Activated CD4-positive, alpha-beta T cell treated with anti-CD3 and anti-CD28 coated beads, Interleukin-2, amount 10 ng/mL, durations not matched to agents 7 days and 5 days (primary cell): ENCODE results near the gene SH3RF3. TPM values are rescaled to one million over a fixed set of nuclear protein-coding genes. Genes with fewer than 3 reads are reported as not detected.

ENCODE experiments used
- CTCF ChIA-PET: fragments of 350-600 bp; sonication (Branson Sonifier 250); formaldehyde crosslinking; loops from one replicate; lab custom pipeline; 2021; ENCODE audit warnings: antibody characterized with exemption; lab: Charles Lee
- POLR2A ChIA-PET: fragments of 350-600 bp; sonication (Branson Sonifier 250); formaldehyde crosslinking; loops from one replicate; lab custom pipeline; 2021; ENCODE audit warnings: antibody characterized with exemption; lab: Charles Lee
- DNase-seq: peaks from one replicate; pipeline ENCODE4 v3.0.0-alpha.2; 2020
- H3K27ac Mint-ChIP-seq: one replicate; pipeline ENCODE4 v1.8.0; 2021; ENCODE audit warnings: mild to moderate bottlenecking, moderate library complexity, mixed read lengths
- H3K27me3 Mint-ChIP-seq: one replicate; pipeline ENCODE4 v1.8.0; 2021; ENCODE audit warnings: mixed read lengths
- H3K36me3 Mint-ChIP-seq: one replicate; pipeline ENCODE4 v1.8.0; 2021; ENCODE audit warnings: low read depth, mixed read lengths
- H3K4me1 Mint-ChIP-seq: one replicate; pipeline ENCODE4 v1.8.0; 2021; ENCODE audit warnings: mixed read lengths
- H3K4me3 Mint-ChIP-seq: one replicate; pipeline ENCODE4 v1.8.0; 2021; ENCODE audit warnings: mild to moderate bottlenecking, moderate library complexity, mixed read lengths
- H3K9me3 Mint-ChIP-seq: one replicate; pipeline ENCODE4 v1.8.0; 2021; ENCODE audit warnings: mixed read lengths
- total RNA-seq, 2 experiments: library from RNA; stranded (reverse); gene quantifications; one replicate each; pipeline ENCODE4 v1.2.3, GENCODE V29; 2021

The SH3RF3 gene
- total RNA-seq, 2 experiments from 2014 or later, result 0.08 to 0.17 TPM

GRCh38 chr2:109399066-109399465 is 270.1 kb downstream of the SH3RF3 start:
- CTCF ChIA-PET, result interaction anchor here (0.6 to 1.3 kb wide), 2 partner anchors 9 to 101 kb away, joined by 3 to 5 read pairs; no protein-coding TSS in a partner anchor
- H3K27me3 Mint-ChIP-seq, result no peaks in the 10 kb centered on the region
- H3K4me3 Mint-ChIP-seq, result no peak overlapping the region
- no peak for DNase-seq
- no peaks in the 10 kb centered on the region for H3K36me3 Mint-ChIP-seq
- H3K9me3 Mint-ChIP-seq, result no peaks in the 10 kb centered on the region
- no peak overlapping the region for H3K27ac Mint-ChIP-seq
- H3K4me1 Mint-ChIP-seq, result peaks cover 7% of the 10 kb centered on the region
- POLR2A ChIA-PET, result interaction anchor here (0.6 kb wide), 1 partner anchor 38 kb away, joined by 5 read pairs; no protein-coding TSS in a partner anchor

- ChIA-PET POLR2A (no interaction called here), CTCF (no interaction called here)
- peaks cover 7% of the 10 kb centered on the region for H3K4me1 Mint-ChIP-seq
- no peaks in the 10 kb centered on the region for H3K9me3 Mint-ChIP-seq
- H3K27ac Mint-ChIP-seq, result no peak overlapping the region
- no peak overlapping the region for H3K4me3 Mint-ChIP-seq
- no peaks in the 10 kb centered on the region for H3K27me3 Mint-ChIP-seq
- no peak for DNase-seq
- H3K36me3 Mint-ChIP-seq, result no peaks in the 10 kb centered on the region
Observed at GRCh38 chr2:109400102-109400501, 271.1 kb downstream of the SH3RF3 start.

GRCh38 chr2:109401370-109401769 is 272.4 kb downstream of the SH3RF3 start:
- Mint-ChIP-seq H3K36me3 (no peaks in the 10 kb centered on the region), H3K9me3 (no peaks in the 10 kb centered on the region), H3K27me3 (no peaks in the 10 kb centered on the region), H3K27ac (no peak overlapping the region), H3K4me1 (peaks cover 7% of the 10 kb centered on the region), H3K4me3 (no peak overlapping the region)
- POLR2A ChIA-PET, result no interaction called here
- CTCF ChIA-PET, result interaction anchor here (0.6 kb wide), 1 partner anchor 1318 kb away, joined by 3 read pairs; no protein-coding TSS in a partner anchor
- no peak for DNase-seq

GRCh38 chr2:109402180-109402579 is 273.2 kb downstream of the SH3RF3 start:
- Mint-ChIP-seq H3K4me3 (no peak overlapping the region), H3K27me3 (no peaks in the 10 kb centered on the region), H3K9me3 (no peaks in the 10 kb centered on the region), H3K27ac (no peak overlapping the region), H3K36me3 (no peaks in the 10 kb centered on the region), H3K4me1 (peaks cover 6% of the 10 kb centered on the region)
- ChIA-PET POLR2A (no interaction called here), CTCF (no interaction called here)
- DNase-seq, result no peak

- H3K27me3 Mint-ChIP-seq, result no peaks in the 10 kb centered on the region
- CTCF ChIA-PET, result no interaction called here
- H3K36me3 Mint-ChIP-seq, result no peaks in the 10 kb centered on the region
- POLR2A ChIA-PET, result no interaction called here
- H3K4me3 Mint-ChIP-seq, result no peak overlapping the region
- no peak for DNase-seq
- no peak overlapping the region for H3K27ac Mint-ChIP-seq
- H3K4me1 Mint-ChIP-seq, result no peaks in the 10 kb centered on the region
- no peaks in the 10 kb centered on the region for H3K9me3 Mint-ChIP-seq
Observed at GRCh38 chr2:109402980-109403840, 274.2 kb downstream of the SH3RF3 start.

- Mint-ChIP-seq H3K36me3 (no peaks in the 10 kb centered on the region), H3K4me3 (no peak overlapping the region), H3K4me1 (no peaks in the 10 kb centered on the region), H3K27me3 (no peaks in the 10 kb centered on the region), H3K9me3 (no peaks in the 10 kb centered on the region), H3K27ac (no peak overlapping the region)
- CTCF ChIA-PET, result no interaction called here
- POLR2A ChIA-PET, result no interaction called here
- DNase-seq, result no peak
Observed at GRCh38 chr2:109403841-109404201, 274.8 kb downstream of the SH3RF3 start.

GRCh38 chr2:109404681-109405080 is 275.7 kb downstream of the SH3RF3 start:
- no peak overlapping the region for H3K4me3 Mint-ChIP-seq
- ChIA-PET CTCF (no interaction called here), POLR2A (no interaction called here)

GRCh38 chr2:109405873-109406272 is 276.9 kb downstream of the SH3RF3 start:
- no peak for DNase-seq
- Mint-ChIP-seq H3K4me3 (no peak overlapping the region), H3K27me3 (no peaks in the 10 kb centered on the region), H3K36me3 (no peaks in the 10 kb centered on the region), H3K9me3 (no peaks in the 10 kb centered on the region), H3K27ac (no peak overlapping the region), H3K4me1 (no peaks in the 10 kb centered on the region)
- ChIA-PET POLR2A (no interaction called here), CTCF (interaction anchor here (0.6 kb wide), 1 partner anchor 78 kb away, joined by 3 read pairs; no protein-coding TSS in a partner anchor)

More at GRCh38 chr2:109404681-109405080, 275.7 kb downstream of the SH3RF3 start:
- Mint-ChIP-seq H3K27me3 (no peaks in the 10 kb centered on the region), H3K27ac (no peak overlapping the region), H3K4me1 (no peaks in the 10 kb centered on the region), H3K9me3 (no peaks in the 10 kb centered on the region), H3K36me3 (no peaks in the 10 kb centered on the region)
- DNase-seq, result no peak

GRCh38 chr2:109406301-109406700 is 277.3 kb downstream of the SH3RF3 start:
- Mint-ChIP-seq H3K36me3 (no peaks in the 10 kb centered on the region), H3K27me3 (no peaks in the 10 kb centered on the region), H3K4me3 (no peak overlapping the region), H3K9me3 (no peaks in the 10 kb centered on the region), H3K27ac (no peak overlapping the region), H3K4me1 (no peaks in the 10 kb centered on the region)
- ChIA-PET POLR2A (no interaction called here), CTCF (interaction anchor here (0.6 kb wide), 1 partner anchor 78 kb away, joined by 3 read pairs; no protein-coding TSS in a partner anchor)
- no peak for DNase-seq

- Mint-ChIP-seq H3K27ac (no peak overlapping the region), H3K9me3 (no peaks in the 10 kb centered on the region), H3K4me1 (no peaks in the 10 kb centered on the region), H3K4me3 (no peak overlapping the region), H3K36me3 (no peaks in the 10 kb centered on the region), H3K27me3 (no peaks in the 10 kb centered on the region)
- ChIA-PET CTCF (interaction anchor here (1.5 kb wide), 1 partner anchor 9 kb away, joined by 3 read pairs; no protein-coding TSS in a partner anchor), POLR2A (no interaction called here)
- DNase-seq, result no peak
Observed at GRCh38 chr2:109407276-109408042, 278.5 kb downstream of the SH3RF3 start.

GRCh38 chr2:109408043-109408335 is 279.0 kb downstream of the SH3RF3 start:
- Mint-ChIP-seq H3K27ac (no peak overlapping the region), H3K36me3 (no peaks in the 10 kb centered on the region), H3K27me3 (no peaks in the 10 kb centered on the region), H3K4me3 (no peak overlapping the region), H3K4me1 (no peaks in the 10 kb centered on the region), H3K9me3 (no peaks in the 10 kb centered on the region)
- CTCF ChIA-PET, result interaction anchor here (1.1 to 1.6 kb wide), 3 partner anchors 9 to 76 kb away, joined by 3 read pairs; no protein-coding TSS in a partner anchor
- no peak for DNase-seq
- POLR2A ChIA-PET, result no interaction called here

GRCh38 chr2:109409321-109410038 is 280.5 kb downstream of the SH3RF3 start:
- ChIA-PET POLR2A (interaction anchor here (0.5 kb wide), 1 partner anchor 9 kb away, joined by 3 read pairs; no protein-coding TSS in a partner anchor), CTCF (interaction anchor here (1.1 to 1.6 kb wide), 3 partner anchors 8 to 77 kb away, joined by 3 read pairs; no protein-coding TSS in a partner anchor)
- H3K4me3 Mint-ChIP-seq, result no peak overlapping the region
- H3K36me3 Mint-ChIP-seq, result no peaks in the 10 kb centered on the region
- H3K27ac Mint-ChIP-seq, result no peak overlapping the region
- no peak for DNase-seq
- H3K4me1 Mint-ChIP-seq, result no peaks in the 10 kb centered on the region
- H3K9me3 Mint-ChIP-seq, result no peaks in the 10 kb centered on the region
- H3K27me3 Mint-ChIP-seq, result no peaks in the 10 kb centered on the region
